ENCODE data around the gene EIF4G1. TPM values are rescaled to one million over a fixed set of nuclear protein-coding genes. Genes with fewer than 3 reads are reported as not detected.

The EIF4G1 gene
- total RNA-seq, 1 experiment from 2014 or later: 392 TPM

- no peaks in the 10 kb centered on the region for H3K27me3 ChIP-seq (ENCODE audit: control insufficient read depth, insufficient read depth, low read length)
- peaks cover 32% of the 10 kb centered on the region for H3K36me3 ChIP-seq (replicated peaks; ENCODE audit: control insufficient read depth, insufficient read depth, low read length)
- DNase-seq: peak; percentile 72
- peak overlapping the region; percentile 81 for H3K4me3 ChIP-seq (ENCODE audit: insufficient read depth, low read depth, low read length)
Observed at GRCh38 chr3:184315871-184316661, 1.7 kb downstream of the EIF4G1 start.

- H3K36me3 ChIP-seq (replicated peaks; ENCODE audit: control insufficient read depth, insufficient read depth, low read length): peaks cover 39% of the 10 kb centered on the region
- H3K4me3 ChIP-seq (ENCODE audit: insufficient read depth, low read depth, low read length): no peak overlapping the region
- H3K27me3 ChIP-seq (ENCODE audit: control insufficient read depth, insufficient read depth, low read length): no peaks in the 10 kb centered on the region
- DNase-seq: peak; percentile 20
Observed at GRCh38 chr3:184316792-184317191, 2.4 kb downstream of the EIF4G1 start.

- H3K4me3 ChIP-seq (ENCODE audit: insufficient read depth, low read depth, low read length): no peak overlapping the region
- no peaks in the 10 kb centered on the region for H3K27me3 ChIP-seq (ENCODE audit: control insufficient read depth, insufficient read depth, low read length)
Observed at GRCh38 chr3:184317201-184317600, 2.8 kb downstream of the EIF4G1 start.

DNA sequence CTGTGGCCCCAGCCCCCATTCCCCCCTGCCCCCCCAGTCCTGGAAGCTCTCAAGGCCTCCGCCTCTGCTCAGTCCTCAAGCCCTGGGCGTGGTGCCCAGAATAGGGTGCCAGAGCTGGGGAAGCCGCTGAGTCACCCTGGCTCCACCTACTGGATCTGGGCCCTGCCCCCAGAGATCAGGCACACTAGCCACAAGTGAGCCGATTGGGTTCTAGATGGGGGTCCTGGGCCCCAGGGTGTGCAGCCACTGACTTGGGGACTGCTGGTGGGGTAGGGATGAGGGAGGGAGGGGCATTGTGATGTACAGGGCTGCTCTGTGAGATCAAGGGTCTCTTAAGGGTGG is 5.7 kb downstream of the EIF4G1 start:
- Histone ChIP-seq H3K4me3 (ENCODE audit: insufficient read depth, low read depth, low read length) (no peak overlapping the region), H3K27me3 (ENCODE audit: control insufficient read depth, insufficient read depth, low read length) (no peaks in the 10 kb centered on the region), H3K36me3 (replicated peaks; ENCODE audit: control insufficient read depth, insufficient read depth, low read length) (peaks cover 70% of the 10 kb centered on the region)
- peak; percentile 63 for DNase-seq

More at GRCh38 chr3:184317201-184317600, 2.8 kb downstream of the EIF4G1 start:
- peak; percentile 28 for DNase-seq
- peaks cover 43% of the 10 kb centered on the region for H3K36me3 ChIP-seq (replicated peaks; ENCODE audit: control insufficient read depth, insufficient read depth, low read length)

DNA sequence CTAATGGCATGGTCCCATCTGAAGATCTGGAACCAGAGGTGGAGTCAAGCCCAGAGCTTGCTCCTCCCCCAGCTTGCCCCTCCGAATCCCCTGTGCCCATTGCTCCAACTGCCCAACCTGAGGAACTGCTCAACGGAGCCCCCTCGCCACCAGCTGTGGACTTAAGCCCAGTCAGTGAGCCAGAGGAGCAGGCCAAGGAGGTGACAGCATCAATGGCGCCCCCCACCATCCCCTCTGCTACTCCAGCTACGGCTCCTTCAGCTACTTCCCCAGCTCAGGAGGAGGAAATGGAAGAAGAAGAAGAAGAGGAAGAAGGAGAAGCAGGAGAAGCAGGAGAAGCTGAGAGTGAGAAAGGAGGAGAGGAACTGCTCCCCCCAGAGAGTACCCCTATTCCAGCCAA is 7.3 kb downstream of the EIF4G1 start:
- Histone ChIP-seq H3K4me3 (ENCODE audit: insufficient read depth, low read depth, low read length) (no peak overlapping the region), H3K27me3 (ENCODE audit: control insufficient read depth, insufficient read depth, low read length) (no peaks in the 10 kb centered on the region), H3K36me3 (replicated peaks; ENCODE audit: control insufficient read depth, insufficient read depth, low read length) (peaks cover 80% of the 10 kb centered on the region)
- DNase-seq: peak; percentile 23

GRCh38 chr3:184322731-184323487 is 8.5 kb downstream of the EIF4G1 start:
- no peak overlapping the region for H3K4me3 ChIP-seq (ENCODE audit: insufficient read depth, low read depth, low read length)
- H3K27me3 ChIP-seq (ENCODE audit: control insufficient read depth, insufficient read depth, low read length): no peaks in the 10 kb centered on the region
- DNase-seq: peak; percentile 42
- H3K36me3 ChIP-seq (replicated peaks; ENCODE audit: control insufficient read depth, insufficient read depth, low read length): peaks cover 81% of the 10 kb centered on the region

DNA sequence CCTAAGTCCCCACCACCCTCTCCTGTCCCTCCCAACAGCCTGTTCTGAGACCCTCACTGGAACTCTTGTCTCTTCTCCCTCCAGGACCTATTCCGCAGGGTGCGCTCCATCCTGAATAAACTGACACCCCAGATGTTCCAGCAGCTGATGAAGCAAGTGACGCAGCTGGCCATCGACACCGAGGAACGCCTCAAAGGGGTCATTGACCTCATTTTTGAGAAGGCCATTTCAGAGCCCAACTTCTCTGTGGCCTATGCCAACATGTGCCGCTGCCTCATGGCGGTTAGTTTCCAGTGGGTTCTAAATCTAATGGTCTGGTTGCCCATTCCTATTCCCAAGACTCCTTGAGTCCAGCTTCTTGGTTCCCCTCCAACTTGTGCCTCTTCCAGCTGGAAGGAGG is 9.3 kb downstream of the EIF4G1 start:
- H3K36me3 ChIP-seq (replicated peaks; ENCODE audit: control insufficient read depth, insufficient read depth, low read length): peaks cover 88% of the 10 kb centered on the region
- DNase-seq: peak; percentile 19
- H3K27me3 ChIP-seq (ENCODE audit: control insufficient read depth, insufficient read depth, low read length): no peaks in the 10 kb centered on the region
- H3K4me3 ChIP-seq (ENCODE audit: insufficient read depth, low read depth, low read length): no peak overlapping the region

DNA sequence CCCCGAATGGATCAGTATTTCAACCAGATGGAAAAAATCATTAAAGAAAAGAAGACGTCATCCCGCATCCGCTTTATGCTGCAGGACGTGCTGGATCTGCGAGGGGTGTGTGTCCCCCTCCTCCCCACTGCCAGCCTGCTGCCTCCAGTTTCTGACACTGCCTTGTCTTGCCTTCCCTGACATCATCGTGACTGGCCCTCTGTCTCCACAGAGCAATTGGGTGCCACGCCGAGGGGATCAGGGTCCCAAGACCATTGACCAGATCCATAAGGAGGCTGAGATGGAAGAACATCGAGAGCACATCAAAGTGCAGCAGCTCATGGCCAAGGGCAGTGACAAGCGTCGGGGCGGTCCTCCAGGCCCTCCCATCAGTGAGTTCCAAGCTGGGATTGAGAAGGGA is 10.9 kb downstream of the EIF4G1 start:
- H3K36me3 ChIP-seq (replicated peaks; ENCODE audit: control insufficient read depth, insufficient read depth, low read length): peaks cover 88% of the 10 kb centered on the region
- H3K27me3 ChIP-seq (ENCODE audit: control insufficient read depth, insufficient read depth, low read length): no peaks in the 10 kb centered on the region
- DNase-seq: peak; percentile 11
- H3K4me3 ChIP-seq (ENCODE audit: insufficient read depth, low read depth, low read length): no peak overlapping the region

DNA sequence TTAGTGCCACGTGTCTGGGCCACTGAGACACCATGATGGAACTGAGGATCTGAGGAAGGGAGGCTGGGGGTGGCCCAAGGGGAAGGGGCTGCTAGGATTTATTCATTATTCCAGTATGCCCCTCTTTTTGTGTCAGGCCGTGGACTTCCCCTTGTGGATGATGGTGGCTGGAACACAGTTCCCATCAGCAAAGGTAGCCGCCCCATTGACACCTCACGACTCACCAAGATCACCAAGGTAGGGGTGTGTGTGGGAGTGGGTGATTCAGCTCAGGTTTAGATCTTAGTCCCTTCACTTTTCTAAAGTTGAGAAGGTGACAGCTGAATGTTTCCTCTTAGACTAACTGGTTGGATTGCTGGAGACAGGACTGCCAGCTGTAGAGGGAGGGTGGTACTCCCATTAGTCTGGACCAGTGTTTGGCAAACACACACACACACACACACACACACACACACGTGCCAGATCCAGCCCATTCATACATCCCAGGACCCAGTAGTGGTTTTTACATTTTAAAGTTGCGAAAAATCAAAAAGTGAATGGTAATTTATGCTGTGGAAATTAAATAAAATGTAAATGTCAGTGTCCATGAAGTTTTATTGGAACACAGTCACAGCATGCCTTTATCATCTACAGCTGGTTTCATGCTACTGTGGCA is 11.4 kb downstream of the EIF4G1 start:
- Histone ChIP-seq H3K27me3 (ENCODE audit: control insufficient read depth, insufficient read depth, low read length) (no peaks in the 10 kb centered on the region), H3K36me3 (replicated peaks; ENCODE audit: control insufficient read depth, insufficient read depth, low read length) (peaks cover 86% of the 10 kb centered on the region), H3K4me3 (ENCODE audit: insufficient read depth, low read depth, low read length) (no peak overlapping the region)
- peak; percentile 19 for DNase-seq

- Histone ChIP-seq H3K36me3 (replicated peaks; ENCODE audit: control insufficient read depth, insufficient read depth, low read length) (peaks cover 87% of the 10 kb centered on the region), H3K4me3 (ENCODE audit: insufficient read depth, low read depth, low read length) (no peak overlapping the region), H3K27me3 (ENCODE audit: control insufficient read depth, insufficient read depth, low read length) (no peaks in the 10 kb centered on the region)
- peak; percentile 45 for DNase-seq
Observed at GRCh38 chr3:184327171-184327570, 12.8 kb downstream of the EIF4G1 start.

DNA sequence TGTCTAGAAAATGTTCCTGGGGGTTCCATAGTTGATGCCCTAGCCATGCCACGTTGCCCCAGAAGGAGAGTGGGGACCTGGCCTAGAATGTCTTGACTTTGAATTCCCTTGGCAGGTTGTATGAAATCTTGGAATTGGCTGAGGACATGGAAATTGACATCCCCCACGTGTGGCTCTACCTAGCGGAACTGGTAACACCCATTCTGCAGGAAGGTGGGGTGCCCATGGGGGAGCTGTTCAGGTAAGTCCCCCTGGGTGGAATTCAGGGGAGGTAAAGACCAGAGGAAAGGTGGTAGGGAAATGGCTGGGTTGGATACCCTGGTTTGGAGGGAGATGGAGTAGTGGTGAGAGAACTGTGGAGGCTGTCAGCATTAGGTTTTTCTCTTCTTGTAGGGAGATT is 14.1 kb downstream of the EIF4G1 start:
- Histone ChIP-seq H3K36me3 (replicated peaks; ENCODE audit: control insufficient read depth, insufficient read depth, low read length) (peaks cover 86% of the 10 kb centered on the region), H3K4me3 (ENCODE audit: insufficient read depth, low read depth, low read length) (no peak overlapping the region), H3K27me3 (ENCODE audit: control insufficient read depth, insufficient read depth, low read length) (no peaks in the 10 kb centered on the region)
- no peak for DNase-seq

GRCh38 chr3:184332370-184333090 is 18.1 kb downstream of the EIF4G1 start:
- DNase-seq: no peak
- no peak overlapping the region for H3K4me3 ChIP-seq (ENCODE audit: insufficient read depth, low read depth, low read length)
- H3K36me3 ChIP-seq (replicated peaks; ENCODE audit: control insufficient read depth, insufficient read depth, low read length): peaks cover 55% of the 10 kb centered on the region
- H3K27me3 ChIP-seq (ENCODE audit: control insufficient read depth, insufficient read depth, low read length): no peaks in the 10 kb centered on the region

- Histone ChIP-seq H3K36me3 (replicated peaks; ENCODE audit: control insufficient read depth, insufficient read depth, low read length) (peaks cover 49% of the 10 kb centered on the region), H3K27me3 (ENCODE audit: control insufficient read depth, insufficient read depth, low read length) (no peaks in the 10 kb centered on the region), H3K4me3 (ENCODE audit: insufficient read depth, low read depth, low read length) (no peak overlapping the region)
- DNase-seq: no peak
Observed at GRCh38 chr3:184333190-184333589, 18.8 kb downstream of the EIF4G1 start.

- Histone ChIP-seq H3K4me3 (ENCODE audit: insufficient read depth, low read depth, low read length) (no peak overlapping the region), H3K27me3 (ENCODE audit: control insufficient read depth, insufficient read depth, low read length) (no peaks in the 10 kb centered on the region), H3K36me3 (replicated peaks; ENCODE audit: control insufficient read depth, insufficient read depth, low read length) (peaks cover 44% of the 10 kb centered on the region)
- DNase-seq: no peak
Observed at GRCh38 chr3:184333700-184334099, 19.3 kb downstream of the EIF4G1 start.
